Keratinocyte (primary cell): ENCODE measurements around the gene BTBD1. TPM values are rescaled to one million over a fixed set of nuclear protein-coding genes. Genes with fewer than 3 reads are reported as not detected.

ENCODE experiments used
- DNase-seq: peaks from one replicate; pipeline ENCODE4 v3.0.0-alpha.2; 2011; ENCODE audit warnings: low read depth, missing footprints, low spot score
- FAIRE-seq: peaks from 2 replicates; lab custom pipeline; 2011; peaks lifted over from hg19 to GRCh38; lab: Jason Lieb, UNC
- H2AFZ ChIP-seq: 2 replicates; pipeline ENCODE4 v1.6.0; 2012; ENCODE audit warnings: low read length, control low read depth, inconsistent platforms; ENCODE audit not compliant: control insufficient read depth
- H3K27ac ChIP-seq: 2 replicates; pipeline ENCODE4 v1.5.1; 2011; ENCODE audit warnings: low read length; ENCODE audit not compliant: control insufficient read depth, insufficient read depth
- H3K27me3 ChIP-seq: 3 replicates; pipeline ENCODE4 v1.6.0; 2011; ENCODE audit warnings: low read length; ENCODE audit not compliant: control insufficient read depth, insufficient read depth; ENCODE audit errors: extremely low read depth
- H3K36me3 ChIP-seq, 2 experiments: 2 replicates in 1 of 2; 3 replicates in 1 of 2; pipeline ENCODE4 v1.5.1; 2011; ENCODE audit warnings: low read length in 2 of 2, mild to moderate bottlenecking in 1 of 2; ENCODE audit not compliant: control insufficient read depth in 2 of 2, insufficient read depth in 2 of 2; ENCODE audit errors: extremely low read depth in 1 of 2
- H3K4me1 ChIP-seq: 3 replicates; pipeline ENCODE4 v1.5.1; 2011; ENCODE audit warnings: low read length; ENCODE audit not compliant: control insufficient read depth, insufficient read depth; ENCODE audit errors: extremely low read depth
- H3K4me2 ChIP-seq: 3 replicates; pipeline ENCODE4 v1.6.0; 2011; ENCODE audit warnings: low read depth, low read length; ENCODE audit not compliant: control insufficient read depth, insufficient read depth; ENCODE audit errors: extremely low read depth
- H3K4me3 ChIP-seq, 3 experiments: fragments of 200-600 bp in 1 of 3; sonication (generic) in 1 of 3; 2 replicates in 2 of 3; 3 replicates in 1 of 3; pipeline ENCODE4 v1.5.1; 2011 to 2016; ENCODE audit warnings: low read length in 3 of 3, mild to moderate bottlenecking in 3 of 3, control low read depth in 2 of 3, inconsistent platforms in 1 of 3, low read depth in 1 of 3, mixed read lengths in 1 of 3, mixed run types in 1 of 3, moderate library complexity in 1 of 3; ENCODE audit not compliant: control insufficient read depth in 2 of 3, insufficient read depth in 2 of 3; ENCODE audit errors: extremely low read depth in 1 of 3
- H3K79me2 ChIP-seq: 2 replicates; pipeline ENCODE4 v1.6.0; 2012; ENCODE audit warnings: low read length; ENCODE audit not compliant: control insufficient read depth, insufficient read depth
- H3K9ac ChIP-seq: 3 replicates; pipeline ENCODE4 v1.6.0; 2011; ENCODE audit warnings: low read length; ENCODE audit not compliant: control insufficient read depth, insufficient read depth; ENCODE audit errors: extremely low read depth
- H3K9me1 ChIP-seq: 3 replicates; pipeline ENCODE4 v1.6.0; 2011; ENCODE audit warnings: low read length; ENCODE audit not compliant: control insufficient read depth, insufficient read depth; ENCODE audit errors: extremely low read depth
- H3K9me3 ChIP-seq: 2 replicates; pipeline ENCODE4 v1.5.1; 2012; ENCODE audit warnings: low read depth, low read length; ENCODE audit not compliant: control insufficient read depth
- H4K20me1 ChIP-seq: 3 replicates; pipeline ENCODE4 v1.6.0; 2011; ENCODE audit warnings: low read length; ENCODE audit not compliant: control insufficient read depth, insufficient read depth; ENCODE audit errors: extremely low read depth
- CTCF ChIP-seq, 3 experiments: IDR thresholded peaks in 1 of 3; conservative IDR thresholded peaks in 1 of 3; optimal IDR thresholded peaks in 1 of 3; 2 replicates in 2 of 3; 3 replicates in 1 of 3; pipeline versions ENCODE3 to v1.5.1; 2011; ENCODE audit warnings: low read length in 3 of 3, mild to moderate bottlenecking in 3 of 3, moderate library complexity in 2 of 3, control low read depth in 1 of 3, inconsistent platforms in 1 of 3; ENCODE audit not compliant: insufficient read depth in 2 of 3; ENCODE audit errors: extremely low read depth in 1 of 3
- EZH2 ChIP-seq: IDR thresholded peaks from one replicate; pipeline ENCODE4 v1.6.1; 2012; ENCODE audit warnings: inconsistent platforms, mild to moderate bottlenecking, low read length, moderate library complexity
- dilution Hi-C: fragments of 300-500 bp; cut with MboI; formaldehyde crosslinking; loops from one replicate; pipeline ENCODE4 v1.7.0; 2020; ENCODE audit warnings: low sequenced_read_pairs; ENCODE audit not compliant: extremely low pct_ligation_motif_present
- polyA minus RNA-seq, 3 experiments: library from RNA; depleted of rRNA, polyadenylated mRNA; stranded (reverse); fragments of >200 nt; gene quantifications; 1 replicate in 1 of 3; 2 replicates in 1 of 3; 3 replicates in 1 of 3; pipeline ENCODE4 v1.2.3, GENCODE V29; 2011
- polyA plus RNA-seq, 5 experiments: library from polyadenylated mRNA; depleted of rRNA in 3 of 5; stranded (reverse) in 3 of 5; stranded (forward) in 1 of 5; unstranded in 1 of 5; fragments of >200 nt; gene quantifications; 1 replicate in 1 of 5; 2 replicates in 3 of 5; 3 replicates in 1 of 5; pipeline versions ENCODE4 v1.2.1 to v1.2.3, GENCODE V29; 2011 to 2012; ENCODE audit warnings: missing spikeins in 2 of 5, low read depth in 1 of 5, low replicate concordance in 1 of 5

BTBD1 gene
- polyA plus RNA-seq (37.8 to 70.5 TPM (median 58.7 TPM) in 3 replicates), polyA minus RNA-seq (12.1 to 78.3 TPM (median 44.4 TPM) in 3 replicates)
- 30.1 TPM for polyA plus RNA-seq (2011; ENCODE audit: low read depth)
- 42.4 and 82.9 TPM in 2 replicates for polyA plus RNA-seq (2011; cell fraction: cytosol; rRNA removed)
- 32.7 and 39.3 TPM in 2 replicates for polyA plus RNA-seq (2011; cell fraction: nucleus; rRNA removed)
- polyA plus RNA-seq (2012; ENCODE audit: low replicate concordance), result 31.3 and 37.9 TPM in 2 replicates
- 69.8 TPM for polyA minus RNA-seq (2011; cell fraction: cytosol; rRNA and poly(A)+ RNA removed)
- 25.6 and 47.0 TPM in 2 replicates for polyA minus RNA-seq (2011; cell fraction: nucleus; rRNA and poly(A)+ RNA removed)

GRCh38 chr15:83066734-83067637, at the start of gene BTBD1:
Gene BTBD1 (minus strand): TSS chr15:83067252. CDS start chr15:83067151, 101 bp downstream.
- H3K4me1 ChIP-seq, result peaks cover 30% of the 10 kb centered on the region
- peak within 1 kb of the TSS; percentile 100 for H3K4me2 ChIP-seq
- dilution Hi-C loops, result no loop called here
- H3K27ac ChIP-seq, result peak within 1 kb of the TSS; percentile 85
- peak within 1 kb of the TSS; percentile 64 to 98 (median 97) for H3K4me3 ChIP-seq
- peaks cover 9% of the 10 kb centered on the region for H4K20me1 ChIP-seq
- no peaks in the 10 kb centered on the region for H3K9me3 ChIP-seq
- FAIRE-seq (no peak), DNase-seq (peak; percentile 72)
- H2AFZ ChIP-seq, result peak within 1 kb of the TSS; percentile 76
- peaks cover 6% of the 10 kb centered on the region for H3K9me1 ChIP-seq
- H3K9ac ChIP-seq, result peak within 1 kb of the TSS; percentile 95
- TF ChIP-seq CTCF (optimal IDR thresholded peaks at IDR 0.05 in 1 of 3, IDR thresholded peaks at IDR 0.05 in 1 of 3, conservative IDR thresholded peaks at IDR 0.05 in 1 of 3; ENCODE audit: extremely low read depth in 1 of 3, insufficient read depth in 2 of 3, low read length in 3 of 3) (no peak), EZH2 (no peak)
- peaks cover 0 to 9% of the 10 kb centered on the region in 2 experiments for H3K36me3 ChIP-seq
- no peaks in the 10 kb centered on the region for H3K27me3 ChIP-seq
- peaks cover 48% of the 10 kb centered on the region for H3K79me2 ChIP-seq

GRCh38 chr15:83115831-83116565, 48.9 kb upstream of the BTBD1 start:
- FAIRE-seq (no peak), DNase-seq (no peak)
- H3K4me2 ChIP-seq, result no peak overlapping the region
- TF ChIP-seq EZH2 (no peak), CTCF (optimal IDR thresholded peaks at IDR 0.05 in 1 of 3, IDR thresholded peaks at IDR 0.05 in 1 of 3, conservative IDR thresholded peaks at IDR 0.05 in 1 of 3; ENCODE audit: extremely low read depth in 1 of 3, insufficient read depth in 2 of 3, low read length in 3 of 3) (no peak)
- no peak overlapping the region for H3K27ac ChIP-seq
- H3K27me3 ChIP-seq, result no peaks in the 10 kb centered on the region
- H3K4me3 ChIP-seq, result no peak overlapping the region
- H3K4me1 ChIP-seq, result no peaks in the 10 kb centered on the region
- no peaks in the 10 kb centered on the region for H3K36me3 ChIP-seq
- H2AFZ ChIP-seq, result no peak overlapping the region
- no peak overlapping the region for H3K9ac ChIP-seq
- H4K20me1 ChIP-seq, result no peaks in the 10 kb centered on the region
- no peaks in the 10 kb centered on the region for H3K79me2 ChIP-seq
- dilution Hi-C loops, result no loop called here
- no peaks in the 10 kb centered on the region for H3K9me3 ChIP-seq
- no peaks in the 10 kb centered on the region for H3K9me1 ChIP-seq
